K562 (cell line): ENCODE measurements around the gene EIF5. TPM values are rescaled to one million over a fixed set of nuclear protein-coding genes. Genes with fewer than 3 reads are reported as not detected.

Experiments
- CBFA2T3 ChIP-seq: fragments of 450-650 bp; IDR thresholded peaks from 2 replicates; pipeline ENCODE4 v1.6.1; 2017
- CEBPZ ChIP-seq: fragments of 150-350 bp; IDR thresholded peaks from 2 replicates; pipeline ENCODE4 v1.6.1; 2014; ENCODE audit warnings: low read depth, mild to moderate bottlenecking, low read length, borderline replicate concordance
- CHCHD3 ChIP-seq: fragments of 250-450 bp; sonication (Bioruptor Pico); IDR thresholded peaks from 2 replicates; pipeline ENCODE4 v2.1.2; 2022; ENCODE audit warnings: mild to moderate bottlenecking
- ELK1 ChIP-seq: sonication (generic); formaldehyde crosslinking; IDR thresholded peaks from 2 replicates; pipeline ENCODE4 v1.8.1; 2022; ENCODE audit warnings: missing genetic modification reagents
- ELK3 ChIP-seq: fragments of 450-650 bp; formaldehyde crosslinking; IDR thresholded peaks from 2 replicates; pipeline ENCODE4 v1.4.0; 2020; ENCODE audit warnings: mild to moderate bottlenecking
- GTF2F1 ChIP-seq: IDR thresholded peaks from 2 replicates; pipeline ENCODE4 v1.6.1; 2011; ENCODE audit warnings: low read depth, low read length, improper control_type of control experiment
- HNRNPH1 ChIP-seq: fragments of 200-400 bp; formaldehyde crosslinking; optimal IDR thresholded peaks from 2 replicates; pipeline ENCODE3; 2017; ENCODE audit warnings: low read depth, mild to moderate bottlenecking, low read length, moderate library complexity
- JUNB ChIP-seq: fragments of 450-650 bp; formaldehyde crosslinking; conservative IDR thresholded peaks from 2 replicates; pipeline ENCODE4 v1.4.0; 2020; ENCODE audit warnings: mild to moderate bottlenecking
- MAZ ChIP-seq, 2 experiments: fragments of 450-650 bp in 1 of 2; sonication (generic) in 1 of 2; formaldehyde crosslinking; IDR thresholded peaks in 1 of 2; conservative IDR thresholded peaks in 1 of 2; 2 replicates each; pipeline versions ENCODE4 v1.4.0 to v1.5.0; 2020; ENCODE audit warnings: mild to moderate bottlenecking in 1 of 2, missing genetic modification reagents in 1 of 2
- NCOR1 ChIP-seq: fragments of 450-650 bp; IDR thresholded peaks from 2 replicates; pipeline ENCODE4 v1.6.1; 2016; ENCODE audit warnings: mild to moderate bottlenecking, moderate library complexity
- NFIC ChIP-seq: fragments of 450-650 bp; IDR thresholded peaks from 2 replicates; pipeline ENCODE4 v1.6.1; 2017; ENCODE audit warnings: mild to moderate bottlenecking, inconsistent platforms
- PBX2 ChIP-seq, 2 experiments: IDR thresholded peaks in 1 of 2; conservative IDR thresholded peaks in 1 of 2; 2 replicates each; pipeline ENCODE4 v1.6.1; 2016; ENCODE audit warnings: low read depth in 2 of 2, mild to moderate bottlenecking in 1 of 2, missing compliant biosample characterization in 1 of 2, missing genetic modification characterization in 1 of 2, moderate library complexity in 1 of 2
- RUNX1 ChIP-seq: sonication (generic); IDR thresholded peaks from 2 replicates; pipeline ENCODE4 v1.6.1; 2016; ENCODE audit warnings: antibody characterized with exemption, low read depth
- SLC30A9 ChIP-seq: fragments of 250-450 bp; sonication (Bioruptor Pico); IDR thresholded peaks from 2 replicates; pipeline ENCODE4 v1.8.0; 2022; ENCODE audit warnings: mild to moderate bottlenecking, moderate library complexity
- THRA ChIP-seq: fragments of 450-650 bp; IDR thresholded peaks from 2 replicates; pipeline ENCODE4 v1.6.1; 2017; ENCODE audit warnings: mild to moderate bottlenecking, moderate library complexity
- ZBTB17 ChIP-seq: fragments of 450-650 bp; formaldehyde crosslinking; IDR thresholded peaks from 2 replicates; pipeline ENCODE4 v1.4.0; 2020; ENCODE audit warnings: mild to moderate bottlenecking
- ZNF561 ChIP-seq: fragments of 450-650 bp; formaldehyde crosslinking; conservative IDR thresholded peaks from 2 replicates; pipeline ENCODE4 v1.4.0; 2020; ENCODE audit warnings: mild to moderate bottlenecking, moderate library complexity
- ZNF696 ChIP-seq: fragments of 250-450 bp; sonication (Bioruptor Pico); conservative IDR thresholded peaks from 2 replicates; pipeline ENCODE4 v1.4.0; 2020; ENCODE audit warnings: mild to moderate bottlenecking, moderate library complexity
- polyA plus RNA-seq, 8 experiments: library from polyadenylated mRNA; depleted of rRNA in 4 of 8; stranded (reverse) in 5 of 8; unstranded in 3 of 8; fragments of >200 nt; fragmentation: Nextera tagmentation in 2 of 8; fragmentation: Illumina TruSeq in 1 of 8; extraction: Ambion mirVana in 2 of 8; extraction: Trizol in 1 of 8; gene quantifications; 2 replicates each; pipeline versions ENCODE4 v1.2.1 to v1.2.3, GENCODE V29; 2011 to 2014; ENCODE audit warnings: inconsistent platforms in 1 of 8, missing spikeins in 1 of 8
- total RNA-seq, 7 experiments: library from RNA; depleted of rRNA in 6 of 7; stranded (reverse); fragments of >200 nt in 6 of 7; fragmentation: Illumina TruSeq in 2 of 7; extraction: Trizol in 2 of 7; gene quantifications; 2 replicates each; pipeline versions ENCODE4 v1.2.1 to v1.2.3, GENCODE V29; 2011 to 2021; ENCODE audit warnings: low replicate concordance in 1 of 7

Gene EIF5
- total and polyA plus RNA-seq, 9 of the 15 experiments (the other 6 are each of a cell fraction or from before 2014, with no cell fraction given) = 92.7 to 442 (median 190) TPM

GRCh38 chr14:103343164-103343879 lies 9.3 kb downstream of the EIF5 start (continued):
- TF ChIP-seq THRA (no peak), ZBTB17 (CRISPR knock-in tag) (no peak), CEBPZ (no peak), ZNF696 (CRISPR knock-in tag) (no peak), NFIC (no peak), PBX2 (CRISPR knock-in tag; IDR thresholded peaks at IDR 0.05; ENCODE audit: low read depth) (no peak), PBX2 (tag; conservative IDR thresholded peaks at IDR 0.05; ENCODE audit: low read depth) (no peak), JUNB (CRISPR knock-in tag) (no peak), MAZ (CRISPR knock-in tag; conservative IDR thresholded peaks at IDR 0.05 in 1 of 2, IDR thresholded peaks at IDR 0.05 in 1 of 2) (no peak), HNRNPH1 (no peak), CHCHD3 (CRISPR knock-in tag) (no peak), SLC30A9 (CRISPR knock-in tag) (no peak), CBFA2T3 (peak; percentile 50; the same call in 1 of the 2 replicates), ZNF561 (CRISPR knock-in tag) (no peak), NCOR1 (0 out of 2 replicates have a peak, but pooled peaks have one; percentile 9), RUNX1 (no peak), ELK1 (CRISPR knock-in tag) (no peak), GTF2F1 (no peak), ELK3 (CRISPR knock-in tag) (no peak)
